GM12865 (cell line): ENCODE results near the gene QDPR.

Experiments used
- DNase-seq: peaks from one replicate; pipeline ENCODE4 v3.0.0; 2010; ENCODE audit warnings: low read depth
- H3K4me3 ChIP-seq: 2 replicates; pipeline ENCODE4 v1.5.1; 2011; ENCODE audit warnings: mild to moderate bottlenecking, low read depth, low read length, control low read depth
- CTCF ChIP-seq: IDR thresholded peaks from 2 replicates; pipeline ENCODE4 v1.5.1; 2011; ENCODE audit warnings: low read length, control low read depth, low read depth, inconsistent platforms; ENCODE audit not compliant: insufficient read depth; ENCODE audit errors: missing control alignments

QDPR gene

GRCh38 chr4:17480955-17481354 lies 30.9 kb downstream of the QDPR start:
- DNase-seq, result no peak
- no peak overlapping the region for H3K4me3 ChIP-seq
- TF ChIP-seq CTCF, result no peak

DNA sequence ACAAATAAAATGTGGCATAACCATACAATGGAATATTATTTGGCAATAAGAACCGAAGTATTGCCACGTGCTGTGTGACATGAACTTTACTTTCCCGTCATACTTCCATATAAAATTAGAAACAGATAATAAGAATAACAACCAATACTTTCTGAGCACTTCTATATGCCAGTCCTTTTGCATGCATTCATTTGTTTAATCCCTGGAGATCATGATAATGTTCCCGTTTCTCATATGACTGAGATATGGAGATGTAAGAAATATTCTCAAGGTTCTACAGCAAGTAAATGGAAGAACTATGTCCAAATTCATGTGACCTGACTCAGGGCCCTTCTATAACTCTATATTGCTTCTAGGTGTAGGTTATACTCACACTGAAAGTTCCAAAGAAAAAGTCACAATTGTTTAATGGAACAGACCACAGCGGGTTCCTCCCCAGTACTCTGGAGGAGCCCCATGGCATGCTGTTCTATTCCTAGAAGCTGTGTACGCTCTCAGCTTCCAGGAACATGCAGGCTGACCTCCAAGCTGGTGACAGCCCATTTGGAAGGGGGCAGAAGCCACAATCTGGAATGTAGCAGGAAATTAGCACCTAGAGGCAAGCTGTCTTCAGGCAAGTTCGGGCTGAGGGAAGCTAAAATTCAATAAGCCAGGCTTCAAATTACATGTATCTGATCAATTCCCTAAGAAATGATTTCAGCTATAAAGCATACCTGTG lies 31.5 kb downstream of the QDPR start:
- TF ChIP-seq CTCF, result no peak
- H3K4me3 ChIP-seq, result no peak overlapping the region
- no peak for DNase-seq

- DNase-seq, result no peak
- no peak for TF ChIP-seq CTCF
- H3K4me3 ChIP-seq, result no peak overlapping the region
These were observed 34.0 kb downstream of the QDPR start for GRCh38 chr4:17477774-17478472.

DNA sequence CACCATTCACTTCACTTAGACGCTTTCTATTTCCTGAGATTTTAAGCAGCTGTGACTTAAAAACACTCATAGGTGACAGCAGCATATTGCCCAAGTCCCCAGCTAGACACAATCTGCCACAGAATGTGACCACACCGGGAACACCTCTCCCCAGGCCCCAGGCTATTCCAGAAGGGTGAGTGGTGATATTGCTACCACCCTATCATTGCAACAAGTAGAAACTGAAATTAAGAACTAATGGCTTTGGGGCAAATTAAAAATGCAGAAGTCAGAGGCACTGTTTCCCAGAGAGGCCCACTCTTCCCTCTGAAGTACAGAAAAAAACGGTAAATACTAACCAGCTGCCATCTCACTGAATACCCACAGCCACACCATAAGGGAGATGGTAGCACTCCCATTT lies 35.0 kb downstream of the QDPR start:
- no peak for DNase-seq
- no peak for TF ChIP-seq CTCF
- no peak overlapping the region for H3K4me3 ChIP-seq

- no peak for DNase-seq
- no peak for TF ChIP-seq CTCF
- H3K4me3 ChIP-seq, result no peak overlapping the region
These were observed 36.4 kb downstream of the QDPR start for GRCh38 chr4:17475481-17475880.

DNA sequence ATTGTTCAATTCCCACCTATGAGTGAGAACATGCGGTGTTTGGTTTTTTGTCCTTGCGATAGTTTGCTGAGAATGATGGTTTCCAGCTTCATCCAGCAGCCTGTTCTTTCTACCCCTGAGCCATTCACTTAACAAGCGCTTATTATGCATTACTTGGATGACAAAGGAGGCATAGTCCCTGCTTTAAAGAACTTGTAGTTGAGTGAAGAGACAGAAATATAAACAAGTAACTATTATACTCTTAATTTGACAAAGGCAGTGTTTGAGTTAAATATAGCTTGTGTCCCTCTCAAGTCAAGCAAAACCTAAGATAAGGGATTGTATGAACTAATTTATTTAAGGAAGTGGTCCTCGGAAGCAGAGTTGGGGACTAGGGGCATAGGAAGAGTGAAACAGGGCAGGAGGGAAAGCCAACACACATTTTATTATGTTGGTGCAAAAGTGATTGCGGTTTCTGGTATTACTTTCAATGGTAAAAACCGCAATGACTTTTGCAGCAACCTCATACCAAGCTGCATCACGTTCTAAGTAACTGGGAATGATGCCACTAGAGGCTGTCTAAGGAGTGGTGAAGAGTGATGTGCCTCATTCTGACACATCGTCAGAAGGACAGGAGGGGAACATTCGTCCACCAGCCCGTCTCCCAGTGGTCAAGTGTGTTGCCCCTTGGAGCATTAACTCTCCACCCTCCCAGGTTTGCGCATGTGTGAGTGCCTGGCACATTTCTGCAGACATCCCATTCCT lies 41.8 kb downstream of the QDPR start:
- no peak for DNase-seq
- H3K4me3 ChIP-seq, result no peak overlapping the region
- TF ChIP-seq CTCF, result no peak
